HCT116 (cell line): Measurements from ENCODE around the gene TOR1AIP2. TPM values are rescaled to one million over a fixed set of nuclear protein-coding genes. Genes with fewer than 3 reads are reported as not detected.

ENCODE experiments used
- ATAC-seq: fragments of 200-7000 bp; cut with Tn5 transposase; 2 replicates; pipeline ENCODE4 v1.9.1; 2020; ENCODE audit warnings: mild to moderate bottlenecking, moderate library complexity
- BruUV-seq: library from RNA; stranded (reverse); fragments of 400-500 nt; replicated peaks from 2 replicates; lab custom pipeline; 2021; lab: Mats Ljungman, UMichigan
- CTCF ChIA-PET: fragments of 300-600 bp; sonication (Branson Sonifier 250); formaldehyde crosslinking; loops from one replicate; lab custom pipeline; 2021; ENCODE audit warnings: antibody characterized with exemption; lab: Charles Lee
- POLR2A ChIA-PET: fragments of 300-600, 350-600 bp; sonication (Branson Sonifier 250); formaldehyde crosslinking; loops from one replicate; lab custom pipeline; 2021; ENCODE audit warnings: antibody characterized with exemption; lab: Charles Lee
- RAD21 ChIA-PET, 2 experiments: fragments of 300-600 bp; sonication (Branson Sonifier 250); formaldehyde crosslinking; loops; one replicate each; lab custom pipeline; 2023; ENCODE audit warnings: low total read pairs in 2 of 2; ENCODE audit not compliant: uncharacterized antibody in 2 of 2, unreplicated experiment in 2 of 2, low non-redundant PET in 1 of 2; lab: Charles Lee
- DNase-seq: peaks from one replicate; pipeline ENCODE4 v3.0.0-alpha.2; 2010; ENCODE audit warnings: low read depth, low spot score
- H2AFZ ChIP-seq: fragments of 200-600 bp; shearing (Covaris generic), sonication (generic); 2 replicates; pipeline ENCODE4 v1.6.1; 2017; ENCODE audit warnings: low read depth, mixed run types, mixed read lengths, antibody characterized with exemption, low read length; ENCODE audit not compliant: poor library complexity, severe bottlenecking
- H3K27ac ChIP-seq: 2 replicates; pipeline ENCODE4 v1.5.1; 2012; ENCODE audit warnings: low read depth, low read length
- H3K27me3 ChIP-seq: fragments of 200-600 bp; sonication (generic); 2 replicates; pipeline ENCODE4 v1.6.1; 2016; ENCODE audit warnings: mixed run types, low read length, mixed read lengths; ENCODE audit not compliant: insufficient read depth
- H3K36me3 ChIP-seq, 2 experiments: fragments of 200-500 bp in 1 of 2; fragments of 200-600 bp in 1 of 2; sonication (Bioruptor generic) in 1 of 2; sonication (generic) in 1 of 2; 2 replicates each; pipeline versions ENCODE4 v1.5.1 to v1.6.1; 2014 to 2016; ENCODE audit warnings: low read length in 2 of 2, inconsistent platforms in 1 of 2, mixed read lengths in 1 of 2, mixed run types in 1 of 2; ENCODE audit not compliant: insufficient read depth in 2 of 2, control insufficient read depth in 1 of 2
- H3K4me1 ChIP-seq, 2 experiments: fragments of 200-600 bp in 1 of 2; sonication (generic) in 1 of 2; 2 replicates each; pipeline versions ENCODE4 v1.5.1 to v1.6.1; 2012 to 2017; ENCODE audit warnings: low read length in 2 of 2, inconsistent platforms in 1 of 2, mild to moderate bottlenecking in 1 of 2, mixed read lengths in 1 of 2, mixed run types in 1 of 2, moderate library complexity in 1 of 2; ENCODE audit not compliant: insufficient read depth in 2 of 2, control insufficient read depth in 1 of 2
- H3K4me2 ChIP-seq: fragments of 200-600 bp; sonication (generic); 2 replicates; pipeline ENCODE4 v1.6.1; 2017; ENCODE audit warnings: mixed run types, low read length, mixed read lengths
- H3K4me3 ChIP-seq, 2 experiments: fragments of 200-600 bp in 1 of 2; sonication (generic) in 1 of 2; replicated peaks in 1 of 2; 2 replicates each; pipeline ENCODE4 v1.5.1; 2011 to 2016; ENCODE audit warnings: low read length in 2 of 2, control low read depth in 1 of 2, low read depth in 1 of 2, mild to moderate bottlenecking in 1 of 2, mixed read lengths in 1 of 2, mixed run types in 1 of 2
- H3K79me2 ChIP-seq: fragments of 200-600 bp; sonication (generic); 2 replicates; pipeline ENCODE4 v1.6.1; 2017; ENCODE audit warnings: mild to moderate bottlenecking, mixed run types, low read length, moderate library complexity, mixed read lengths; ENCODE audit not compliant: insufficient read depth
- H3K9ac ChIP-seq: fragments of 200-600 bp; sonication (generic); 2 replicates; pipeline ENCODE4 v1.6.1; 2016; ENCODE audit warnings: low read length, mixed read lengths
- H3K9me2 ChIP-seq: fragments of 200-600 bp; sonication (generic), shearing (Covaris generic); 2 replicates; pipeline ENCODE4 v1.6.1; 2017; ENCODE audit warnings: mixed run types, mild to moderate bottlenecking, moderate library complexity; ENCODE audit not compliant: insufficient read depth
- H3K9me3 ChIP-seq, 2 experiments: fragments of 200-500 bp in 1 of 2; fragments of 200-600 bp in 1 of 2; sonication (Bioruptor generic) in 1 of 2; sonication (generic) in 1 of 2; 2 replicates each; pipeline ENCODE4 v1.6.1; 2014 to 2017; ENCODE audit warnings: low read length in 2 of 2, mixed read lengths in 2 of 2, inconsistent platforms in 1 of 2, low read depth in 1 of 2, mild to moderate bottlenecking in 1 of 2, mixed run types in 1 of 2, moderate library complexity in 1 of 2; ENCODE audit not compliant: control insufficient read depth in 1 of 2, insufficient read depth in 1 of 2
- H4K20me1 ChIP-seq: fragments of 200-600 bp; sonication (generic), shearing (Covaris generic); 2 replicates; pipeline ENCODE4 v1.6.1; 2017; ENCODE audit warnings: mixed run types, mild to moderate bottlenecking, moderate library complexity; ENCODE audit not compliant: insufficient read depth
- CBX3 ChIP-seq: IDR thresholded peaks from 2 replicates; pipeline ENCODE4 v1.6.1; 2012; ENCODE audit warnings: low read depth
- CEBPB ChIP-seq: IDR thresholded peaks from 2 replicates; pipeline ENCODE4 v1.6.1; 2012; ENCODE audit warnings: low read depth
- EGR1 ChIP-seq: IDR thresholded peaks from 2 replicates; pipeline ENCODE4 v1.6.1; 2012; ENCODE audit warnings: low read depth
- EZH2phosphoT487 ChIP-seq: fragments of 200-600 bp; IDR thresholded peaks from 2 replicates; pipeline ENCODE4 v1.6.1; 2018; ENCODE audit warnings: antibody characterized with exemption, borderline replicate concordance
- JUND ChIP-seq: IDR thresholded peaks from 2 replicates; pipeline ENCODE4 v1.6.1; 2012
- POLR2A ChIP-seq: IDR thresholded peaks from 2 replicates; pipeline ENCODE4 v1.7.0; 2011; ENCODE audit warnings: borderline replicate concordance; ENCODE audit not compliant: insufficient read depth, insufficient read length; ENCODE audit errors: extremely low read depth
- POLR2AphosphoS5 ChIP-seq: IDR thresholded peaks from 2 replicates; pipeline ENCODE4 v1.6.1; 2011; ENCODE audit warnings: mild to moderate bottlenecking, low read depth, low read length, moderate library complexity
- RAD21 ChIP-seq: IDR thresholded peaks from 2 replicates; pipeline ENCODE4 v1.6.1; 2012; ENCODE audit warnings: low read depth, mild to moderate bottlenecking
- SIN3A ChIP-seq: IDR thresholded peaks from 2 replicates; pipeline ENCODE4 v1.6.1; 2012; ENCODE audit warnings: low read depth
- SRF ChIP-seq: IDR thresholded peaks from 2 replicates; pipeline ENCODE4 v1.6.1; 2012; ENCODE audit warnings: low read depth
- YY1 ChIP-seq: IDR thresholded peaks from 2 replicates; pipeline ENCODE4 v1.6.1; 2011; ENCODE audit warnings: low read length, low read depth, moderate library complexity, mild to moderate bottlenecking; ENCODE audit not compliant: insufficient replicate concordance; ENCODE audit errors: extremely low read depth
- ZFX ChIP-seq: fragments of 450-650 bp; IDR thresholded peaks from 2 replicates; pipeline ENCODE4 v1.6.1; 2017
- ZNF274 ChIP-seq: fragments of 200-500 bp; sonication (Bioruptor generic); IDR thresholded peaks from 2 replicates; pipeline ENCODE4 v1.6.1; 2014; ENCODE audit warnings: mild to moderate bottlenecking, low read depth, low read length, inconsistent platforms
- intact Hi-C: fragments of 100-400 bp; cut with micrococcal nuclease; formaldehyde crosslinking; loops from 2 replicates; pipeline ENCODE4 v1.10.0; 2022
- total RNA-seq: library from RNA; stranded (reverse); gene quantifications from one replicate; pipeline ENCODE4 v1.2.1, GENCODE V29; 2021; ENCODE audit not compliant: unreplicated experiment
- TF ChIP-seq, protein P1 (sequence below): IDR thresholded peaks from 2 replicates; pipeline ENCODE4 v1.6.1; 2012; ENCODE audit warnings: low read depth
- TF ChIP-seq, protein P2 (sequence below): IDR thresholded peaks from 2 replicates; pipeline ENCODE4 v1.6.1; 2011; ENCODE audit warnings: mild to moderate bottlenecking, low read length, moderate library complexity; ENCODE audit not compliant: insufficient replicate concordance; ENCODE audit errors: extremely low read depth
- TF ChIP-seq, protein P3 (sequence below): IDR thresholded peaks from 2 replicates; pipeline ENCODE4 v1.6.1; 2012
- TF ChIP-seq, protein P4 (sequence below), 3 experiments: fragments of 200-600 bp in 1 of 3; sonication (generic) in 1 of 3; IDR thresholded peaks in 2 of 3; conservative IDR thresholded peaks in 1 of 3; 2 replicates each; pipeline ENCODE4 v1.5.1; 2012 to 2017; ENCODE audit warnings: low read depth in 2 of 3, low read length in 2 of 3, antibody characterized with exemption in 1 of 3, borderline replicate concordance in 1 of 3, control low read depth in 1 of 3, mild to moderate bottlenecking in 1 of 3, mixed read lengths in 1 of 3, mixed run types in 1 of 3, moderate library complexity in 1 of 3; ENCODE audit not compliant: insufficient read depth in 1 of 3
- TF ChIP-seq, protein P5 (sequence below): IDR thresholded peaks from 2 replicates; pipeline ENCODE4 v1.6.1; 2012

Gene TOR1AIP2
- total RNA-seq, 1 experiment from 2014 or later: 106 TPM

DNA sequence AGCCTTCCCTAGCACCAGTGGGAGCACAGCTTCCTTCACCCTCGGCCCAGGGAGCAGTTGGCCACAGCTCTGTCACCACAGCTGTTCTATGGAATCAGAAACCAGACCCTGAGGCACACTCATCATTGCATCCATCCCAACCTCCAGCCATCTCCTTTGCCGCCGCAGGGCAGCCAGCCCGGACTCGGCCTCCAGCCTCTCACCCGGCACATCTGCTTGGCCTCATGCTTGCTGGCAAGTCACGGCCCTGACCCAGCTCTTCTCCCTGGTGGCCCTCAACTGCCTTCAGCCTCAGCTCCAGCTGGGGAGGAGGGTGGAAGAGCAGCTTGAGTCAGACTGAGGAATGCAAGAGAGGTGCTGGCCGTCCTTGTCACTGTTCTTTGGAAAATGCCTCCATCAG, 59.8 kb downstream of the TOR1AIP2 start:
- no peaks in the 10 kb centered on the region for H3K9me2 ChIP-seq

More for the DNA sequence above, 59.8 kb downstream of the TOR1AIP2 start:
- H3K9me3 ChIP-seq: no peaks in the 10 kb centered on the region
- H3K4me1 ChIP-seq: peaks cover 3 to 18% of the 10 kb centered on the region in 2 experiments; a peak in 3 of 4 replicates
- H3K27me3 ChIP-seq: no peaks in the 10 kb centered on the region
- intact Hi-C loops: loop anchor here (10.0 kb wide), 1 partner anchor 563 kb away; no protein-coding TSS in a partner anchor
- no TSS peak for BruUV-seq
- H3K4me3 ChIP-seq: no peak overlapping the region
- ChIA-PET CTCF (interaction anchor here (1.8 to 3.5 kb wide), 2 partner anchors 8 to 111 kb away, joined by 5 to 14 read pairs; no protein-coding TSS in a partner anchor), POLR2A (no interaction called here), RAD21 (no interaction called here)
- H2AFZ ChIP-seq: no peak overlapping the region
- H3K4me2 ChIP-seq: no peak overlapping the region
- H3K79me2 ChIP-seq: no peaks in the 10 kb centered on the region
- DNase-seq: no peak
- H3K9ac ChIP-seq: no peak overlapping the region
- TF ChIP-seq CBX3: no peak
- TF ChIP-seq, protein P1, sequence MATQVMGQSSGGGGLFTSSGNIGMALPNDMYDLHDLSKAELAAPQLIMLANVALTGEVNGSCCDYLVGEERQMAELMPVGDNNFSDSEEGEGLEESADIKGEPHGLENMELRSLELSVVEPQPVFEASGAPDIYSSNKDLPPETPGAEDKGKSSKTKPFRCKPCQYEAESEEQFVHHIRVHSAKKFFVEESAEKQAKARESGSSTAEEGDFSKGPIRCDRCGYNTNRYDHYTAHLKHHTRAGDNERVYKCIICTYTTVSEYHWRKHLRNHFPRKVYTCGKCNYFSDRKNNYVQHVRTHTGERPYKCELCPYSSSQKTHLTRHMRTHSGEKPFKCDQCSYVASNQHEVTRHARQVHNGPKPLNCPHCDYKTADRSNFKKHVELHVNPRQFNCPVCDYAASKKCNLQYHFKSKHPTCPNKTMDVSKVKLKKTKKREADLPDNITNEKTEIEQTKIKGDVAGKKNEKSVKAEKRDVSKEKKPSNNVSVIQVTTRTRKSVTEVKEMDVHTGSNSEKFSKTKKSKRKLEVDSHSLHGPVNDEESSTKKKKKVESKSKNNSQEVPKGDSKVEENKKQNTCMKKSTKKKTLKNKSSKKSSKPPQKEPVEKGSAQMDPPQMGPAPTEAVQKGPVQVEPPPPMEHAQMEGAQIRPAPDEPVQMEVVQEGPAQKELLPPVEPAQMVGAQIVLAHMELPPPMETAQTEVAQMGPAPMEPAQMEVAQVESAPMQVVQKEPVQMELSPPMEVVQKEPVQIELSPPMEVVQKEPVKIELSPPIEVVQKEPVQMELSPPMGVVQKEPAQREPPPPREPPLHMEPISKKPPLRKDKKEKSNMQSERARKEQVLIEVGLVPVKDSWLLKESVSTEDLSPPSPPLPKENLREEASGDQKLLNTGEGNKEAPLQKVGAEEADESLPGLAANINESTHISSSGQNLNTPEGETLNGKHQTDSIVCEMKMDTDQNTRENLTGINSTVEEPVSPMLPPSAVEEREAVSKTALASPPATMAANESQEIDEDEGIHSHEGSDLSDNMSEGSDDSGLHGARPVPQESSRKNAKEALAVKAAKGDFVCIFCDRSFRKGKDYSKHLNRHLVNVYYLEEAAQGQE: no peak
- TF ChIP-seq RAD21: no peak
- no peak for TF ChIP-seq SIN3A
- TF ChIP-seq YY1: no peak
- TF ChIP-seq POLR2AphosphoS5: no peak
- TF ChIP-seq EGR1: no peak
- no peak for TF ChIP-seq SRF
- TF ChIP-seq, protein P2, sequence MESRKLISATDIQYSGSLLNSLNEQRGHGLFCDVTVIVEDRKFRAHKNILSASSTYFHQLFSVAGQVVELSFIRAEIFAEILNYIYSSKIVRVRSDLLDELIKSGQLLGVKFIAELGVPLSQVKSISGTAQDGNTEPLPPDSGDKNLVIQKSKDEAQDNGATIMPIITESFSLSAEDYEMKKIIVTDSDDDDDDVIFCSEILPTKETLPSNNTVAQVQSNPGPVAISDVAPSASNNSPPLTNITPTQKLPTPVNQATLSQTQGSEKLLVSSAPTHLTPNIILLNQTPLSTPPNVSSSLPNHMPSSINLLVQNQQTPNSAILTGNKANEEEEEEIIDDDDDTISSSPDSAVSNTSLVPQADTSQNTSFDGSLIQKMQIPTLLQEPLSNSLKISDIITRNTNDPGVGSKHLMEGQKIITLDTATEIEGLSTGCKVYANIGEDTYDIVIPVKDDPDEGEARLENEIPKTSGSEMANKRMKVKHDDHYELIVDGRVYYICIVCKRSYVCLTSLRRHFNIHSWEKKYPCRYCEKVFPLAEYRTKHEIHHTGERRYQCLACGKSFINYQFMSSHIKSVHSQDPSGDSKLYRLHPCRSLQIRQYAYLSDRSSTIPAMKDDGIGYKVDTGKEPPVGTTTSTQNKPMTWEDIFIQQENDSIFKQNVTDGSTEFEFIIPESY: no peak
- TF ChIP-seq CEBPB: no peak
- TF ChIP-seq EZH2phosphoT487: no peak
- TF ChIP-seq, protein P3, sequence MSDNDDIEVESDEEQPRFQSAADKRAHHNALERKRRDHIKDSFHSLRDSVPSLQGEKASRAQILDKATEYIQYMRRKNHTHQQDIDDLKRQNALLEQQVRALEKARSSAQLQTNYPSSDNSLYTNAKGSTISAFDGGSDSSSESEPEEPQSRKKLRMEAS: no peak
- TF ChIP-seq, protein P4, sequence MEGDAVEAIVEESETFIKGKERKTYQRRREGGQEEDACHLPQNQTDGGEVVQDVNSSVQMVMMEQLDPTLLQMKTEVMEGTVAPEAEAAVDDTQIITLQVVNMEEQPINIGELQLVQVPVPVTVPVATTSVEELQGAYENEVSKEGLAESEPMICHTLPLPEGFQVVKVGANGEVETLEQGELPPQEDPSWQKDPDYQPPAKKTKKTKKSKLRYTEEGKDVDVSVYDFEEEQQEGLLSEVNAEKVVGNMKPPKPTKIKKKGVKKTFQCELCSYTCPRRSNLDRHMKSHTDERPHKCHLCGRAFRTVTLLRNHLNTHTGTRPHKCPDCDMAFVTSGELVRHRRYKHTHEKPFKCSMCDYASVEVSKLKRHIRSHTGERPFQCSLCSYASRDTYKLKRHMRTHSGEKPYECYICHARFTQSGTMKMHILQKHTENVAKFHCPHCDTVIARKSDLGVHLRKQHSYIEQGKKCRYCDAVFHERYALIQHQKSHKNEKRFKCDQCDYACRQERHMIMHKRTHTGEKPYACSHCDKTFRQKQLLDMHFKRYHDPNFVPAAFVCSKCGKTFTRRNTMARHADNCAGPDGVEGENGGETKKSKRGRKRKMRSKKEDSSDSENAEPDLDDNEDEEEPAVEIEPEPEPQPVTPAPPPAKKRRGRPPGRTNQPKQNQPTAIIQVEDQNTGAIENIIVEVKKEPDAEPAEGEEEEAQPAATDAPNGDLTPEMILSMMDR (IDR thresholded peaks at IDR 0.05 in 2 of 3, conservative IDR thresholded peaks at IDR 0.05 in 1 of 3; ENCODE audit: borderline replicate concordance in 1 of 3, insufficient read depth in 1 of 3, low read depth in 2 of 3, low read length in 2 of 3): no peak
- no peak for TF ChIP-seq ZFX
- TF ChIP-seq, protein P5, sequence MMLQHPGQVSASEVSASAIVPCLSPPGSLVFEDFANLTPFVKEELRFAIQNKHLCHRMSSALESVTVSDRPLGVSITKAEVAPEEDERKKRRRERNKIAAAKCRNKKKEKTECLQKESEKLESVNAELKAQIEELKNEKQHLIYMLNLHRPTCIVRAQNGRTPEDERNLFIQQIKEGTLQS: no peak
- TF ChIP-seq ZNF274: no peak
- TF ChIP-seq POLR2A: no peak
- no peak for TF ChIP-seq JUND
- H3K27ac ChIP-seq: no peak overlapping the region
- ATAC-seq: no peak
- no peaks in the 10 kb centered on the region for H4K20me1 ChIP-seq
- no peaks in the 10 kb centered on the region for H3K36me3 ChIP-seq
